Upper lobe of left lung (tissue), 6 donors: ENCODE results near the gene RIT2. TPM values are rescaled to one million over a fixed set of nuclear protein-coding genes. Genes with fewer than 3 reads are reported as not detected.

Experiments
- ATAC-seq, 2 donors: fragments of 200-7000 bp; cut with Tn5 transposase; one replicate each; pipeline ENCODE4 v1.9.1; 2022; ENCODE audit warnings: mild to moderate bottlenecking in 2 of 2, moderate library complexity in 2 of 2; ENCODE audit not compliant: low FRiP score in 2 of 2
- DNase-seq, 2 donors: peaks; one replicate each; pipeline ENCODE4 v3.0.0-alpha.2; 2019 to 2020
- H3K27ac ChIP-seq, 4 donors: fragments of 200-600 bp; sonication (generic); one replicate each; pipeline ENCODE4 v1.5.1; 2016 to 2019
- H3K27me3 ChIP-seq, 4 donors: fragments of 200-600 bp; sonication (generic); one replicate each; pipeline ENCODE4 v1.5.1; 2017 to 2019
- H3K36me3 ChIP-seq, 4 donors: fragments of 200-600 bp; sonication (generic); one replicate each; pipeline ENCODE4 v1.5.1; 2016 to 2019
- H3K4me1 ChIP-seq, 4 donors: fragments of 200-600 bp; sonication (generic); one replicate each; pipeline ENCODE4 v1.5.1; 2018 to 2019
- H3K4me3 ChIP-seq, 4 donors: fragments of 200-600 bp; sonication (generic); one replicate each; pipeline ENCODE4 v1.5.1; 2017 to 2019; ENCODE audit warnings: mild to moderate bottlenecking in 2 of 4, moderate library complexity in 1 of 4
- H3K9me3 ChIP-seq, 4 donors: fragments of 200-600 bp; sonication (generic); one replicate each; pipeline ENCODE4 v1.5.1; 2018 to 2019
- EP300 ChIP-seq, 4 donors: sonication (generic); formaldehyde crosslinking; IDR thresholded peaks; one replicate each; pipeline ENCODE4 v1.5.1; 2017; ENCODE audit warnings: antibody characterized with exemption in 4 of 4, control low read depth in 2 of 4
- POLR2A ChIP-seq, 4 donors: fragments of 450-650 bp; IDR thresholded peaks; one replicate each; pipeline ENCODE4 v1.5.1; 2016 to 2017; ENCODE audit warnings: antibody characterized with exemption in 4 of 4, mild to moderate bottlenecking in 2 of 4
- POLR2AphosphoS5 ChIP-seq, 2 donors: sonication (generic); formaldehyde crosslinking; IDR thresholded peaks; one replicate each; pipeline ENCODE4 v1.5.1; 2017; ENCODE audit warnings: antibody characterized with exemption in 2 of 2
- WGBS, 2 donors: methylation state at CpG; one replicate each; pipeline ENCODE4 v1.1.5; 2017 to 2018; 5-methylcytosine and 5-hydroxymethylcytosine counted together
- total RNA-seq, 6 donors: library from RNA; depleted of rRNA in 4 of 6; stranded (reverse); fragments of >200 nt in 4 of 6; gene quantifications; one replicate each; pipeline versions ENCODE4 v1.1.0 to v1.2.1, GENCODE V29; 2016 to 2021
- TF ChIP-seq, protein P1 (sequence below), 6 experiments: fragments of 450-650 bp in 4 of 6; fragments of 200-600 bp in 2 of 6; sonication (generic) in 2 of 6; IDR thresholded peaks; one replicate each; pipeline ENCODE4 v1.5.1; 2016 to 2019; ENCODE audit warnings: antibody characterized with exemption in 6 of 6
- donor health status: DM: no; HTN: no; CAD: no; lungs with moderate emphysema.
- donor health status: DM: no; HTN: yes; CAD: no; lungs with severe emphysema.

Gene RIT2
- total RNA-seq, 6 donors from 2014 or later = not detected

DNA sequence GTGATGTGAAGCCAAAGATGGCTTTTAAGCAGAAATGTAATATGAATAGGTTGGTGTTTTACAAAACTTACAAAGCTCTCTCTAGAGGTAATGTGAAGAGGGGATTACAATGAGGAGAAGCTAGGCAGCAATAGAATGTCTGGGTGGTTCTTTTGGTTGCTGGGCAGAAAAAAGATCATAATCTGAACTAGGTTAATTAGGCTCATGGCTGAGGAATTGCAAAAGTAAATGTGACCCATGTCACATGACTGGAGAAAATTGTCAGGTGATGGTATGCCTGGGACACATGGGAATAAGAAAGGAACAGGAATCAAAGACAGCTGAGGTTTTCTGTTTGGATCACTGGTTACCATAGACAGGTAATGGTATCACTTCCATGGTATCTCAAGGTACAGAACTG is 7.5 kb upstream of the RIT2 start:
- Histone ChIP-seq H3K27me3 (no peaks in the 10 kb centered on the region), H3K4me1 (no peaks in the 10 kb centered on the region), H3K36me3 (no peaks in the 10 kb centered on the region), H3K27ac (no peak overlapping the region), H3K9me3 (no peaks in the 10 kb centered on the region), H3K4me3 (no peak overlapping the region)
- TF ChIP-seq POLR2AphosphoS5 (IDR thresholded peaks at IDR 0.05) = no peak
- no peak for TF ChIP-seq EP300 (IDR thresholded peaks at IDR 0.05)
- TF ChIP-seq, protein P1, sequence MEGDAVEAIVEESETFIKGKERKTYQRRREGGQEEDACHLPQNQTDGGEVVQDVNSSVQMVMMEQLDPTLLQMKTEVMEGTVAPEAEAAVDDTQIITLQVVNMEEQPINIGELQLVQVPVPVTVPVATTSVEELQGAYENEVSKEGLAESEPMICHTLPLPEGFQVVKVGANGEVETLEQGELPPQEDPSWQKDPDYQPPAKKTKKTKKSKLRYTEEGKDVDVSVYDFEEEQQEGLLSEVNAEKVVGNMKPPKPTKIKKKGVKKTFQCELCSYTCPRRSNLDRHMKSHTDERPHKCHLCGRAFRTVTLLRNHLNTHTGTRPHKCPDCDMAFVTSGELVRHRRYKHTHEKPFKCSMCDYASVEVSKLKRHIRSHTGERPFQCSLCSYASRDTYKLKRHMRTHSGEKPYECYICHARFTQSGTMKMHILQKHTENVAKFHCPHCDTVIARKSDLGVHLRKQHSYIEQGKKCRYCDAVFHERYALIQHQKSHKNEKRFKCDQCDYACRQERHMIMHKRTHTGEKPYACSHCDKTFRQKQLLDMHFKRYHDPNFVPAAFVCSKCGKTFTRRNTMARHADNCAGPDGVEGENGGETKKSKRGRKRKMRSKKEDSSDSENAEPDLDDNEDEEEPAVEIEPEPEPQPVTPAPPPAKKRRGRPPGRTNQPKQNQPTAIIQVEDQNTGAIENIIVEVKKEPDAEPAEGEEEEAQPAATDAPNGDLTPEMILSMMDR (IDR thresholded peaks at IDR 0.05) = no peak
- no peak for TF ChIP-seq POLR2A (IDR thresholded peaks at IDR 0.05)
- DNase-seq (no peak), ATAC-seq (no peak)

DNA sequence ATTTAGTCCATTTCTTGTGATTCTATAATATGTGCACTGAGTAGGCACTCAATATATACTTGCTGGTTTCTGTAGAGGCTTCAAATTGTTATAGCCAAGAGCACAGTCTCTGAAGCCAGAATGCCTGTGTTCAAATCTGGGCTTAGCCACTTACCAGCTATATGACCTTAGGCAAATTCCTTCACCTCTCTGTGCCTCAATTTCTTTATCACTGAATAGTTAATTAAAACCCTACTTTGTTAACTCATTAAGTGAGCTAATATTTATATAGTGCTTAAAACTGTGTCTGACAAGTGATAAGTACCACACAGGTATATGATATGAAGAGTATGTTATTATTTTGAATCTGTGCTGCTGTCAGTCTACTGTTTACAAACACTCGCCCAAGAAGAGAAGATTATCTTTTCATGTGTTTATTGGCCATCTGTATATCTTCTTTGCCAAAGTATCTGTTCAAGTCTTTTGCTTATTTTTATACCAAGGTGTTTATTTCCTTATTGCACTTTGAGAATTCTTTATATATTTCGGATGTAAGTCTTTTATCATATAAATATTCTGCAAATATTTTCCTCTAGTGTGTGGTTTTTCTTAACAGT is 1.3 kb upstream of the RIT2 start:
- Histone ChIP-seq H3K27me3 (no peaks in the 10 kb centered on the region), H3K9me3 (no peaks in the 10 kb centered on the region), H3K4me1 (no peaks in the 10 kb centered on the region), H3K4me3 (no peak overlapping the region), H3K36me3 (no peaks in the 10 kb centered on the region), H3K27ac (no peak overlapping the region)
- WGBS, 2 donors = 59 to 67% methylated on average over 2 of the region's 2 CpGs
- DNase-seq (no peak), ATAC-seq (no peak)
- TF ChIP-seq, protein P1 (IDR thresholded peaks at IDR 0.05) = no peak

GRCh38 chr18:43113220-43113895 is 2.1 kb downstream of the RIT2 start:
- Histone ChIP-seq H3K4me1 (no peaks in the 10 kb centered on the region), H3K9me3 (no peaks in the 10 kb centered on the region), H3K4me3 (no peak overlapping the region), H3K27ac (no peak overlapping the region), H3K36me3 (no peaks in the 10 kb centered on the region), H3K27me3 (no peaks in the 10 kb centered on the region)
- ATAC-seq (no peak), DNase-seq (no peak)
- TF ChIP-seq, protein P1 (IDR thresholded peaks at IDR 0.05) = no peak
- no peak for TF ChIP-seq POLR2AphosphoS5 (IDR thresholded peaks at IDR 0.05)
- 78 to 80% methylated on average over 2 of the region's 2 CpGs for WGBS, 2 donors

DNA sequence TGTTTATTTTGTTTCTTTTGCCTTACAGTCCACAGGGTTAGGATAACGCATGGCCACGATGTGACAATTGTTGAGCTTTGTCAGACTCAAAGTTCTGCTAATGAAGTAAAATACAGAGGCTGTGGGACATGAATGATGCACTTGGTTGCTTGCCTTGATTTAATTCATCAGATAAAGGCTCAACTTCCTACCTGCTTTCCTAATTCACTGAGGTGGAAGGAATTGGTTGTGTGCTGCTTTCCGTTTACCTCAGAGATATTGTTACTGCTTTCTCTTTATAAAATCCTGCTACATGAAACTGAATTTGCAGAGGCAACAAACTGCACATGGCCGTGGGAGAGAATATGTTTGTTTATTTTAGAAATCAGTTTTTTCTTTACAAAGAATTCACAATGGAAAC is 6.6 kb downstream of the RIT2 start:
- DNase-seq (no peak), ATAC-seq (no peak)
- Histone ChIP-seq H3K36me3 (no peaks in the 10 kb centered on the region), H3K4me1 (no peaks in the 10 kb centered on the region), H3K4me3 (no peak overlapping the region), H3K27ac (no peak overlapping the region), H3K27me3 (no peaks in the 10 kb centered on the region), H3K9me3 (no peaks in the 10 kb centered on the region)
- TF ChIP-seq EP300 (IDR thresholded peaks at IDR 0.05) (no peak), POLR2AphosphoS5 (IDR thresholded peaks at IDR 0.05) (no peak), POLR2A (IDR thresholded peaks at IDR 0.05) (no peak)
- TF ChIP-seq, protein P1 (IDR thresholded peaks at IDR 0.05) = no peak
- 44 to 55% methylated on average over 4 of the region's 4 CpGs for WGBS, 2 donors

- Histone ChIP-seq H3K9me3 (no peaks in the 10 kb centered on the region), H3K4me3 (no peak overlapping the region), H3K36me3 (no peaks in the 10 kb centered on the region), H3K27me3 (no peaks in the 10 kb centered on the region), H3K27ac (no peak overlapping the region), H3K4me1 (no peaks in the 10 kb centered on the region)
- no peak for DNase-seq
- no peak for ATAC-seq
- TF ChIP-seq POLR2A (IDR thresholded peaks at IDR 0.05) (no peak), EP300 (IDR thresholded peaks at IDR 0.05) (no peak), POLR2AphosphoS5 (IDR thresholded peaks at IDR 0.05) (no peak)
- WGBS, 2 donors = 81 to 90% methylated on average over 4 of the region's 4 CpGs
Measured at GRCh38 chr18:43108469-43108868, 7.0 kb downstream of the RIT2 start.
